GM18498 (cell line): ENCODE data around the gene PICK1.

Experiments
- ATAC-seq: cut with Tn5 transposase; IDR thresholded peaks from one replicate; pipeline ENCODE4 v1.9.1; 2021; ENCODE audit warnings: mild to moderate bottlenecking, moderate library complexity; ENCODE audit not compliant: unreplicated experiment

The PICK1 gene

GRCh38 chr22:38086001-38086845, 29.0 kb downstream of the PICK1 start:
- no peak for ATAC-seq

- no peak for ATAC-seq
These were observed 29.7 kb downstream of the PICK1 start for GRCh38 chr22:38086942-38087341.

DNA sequence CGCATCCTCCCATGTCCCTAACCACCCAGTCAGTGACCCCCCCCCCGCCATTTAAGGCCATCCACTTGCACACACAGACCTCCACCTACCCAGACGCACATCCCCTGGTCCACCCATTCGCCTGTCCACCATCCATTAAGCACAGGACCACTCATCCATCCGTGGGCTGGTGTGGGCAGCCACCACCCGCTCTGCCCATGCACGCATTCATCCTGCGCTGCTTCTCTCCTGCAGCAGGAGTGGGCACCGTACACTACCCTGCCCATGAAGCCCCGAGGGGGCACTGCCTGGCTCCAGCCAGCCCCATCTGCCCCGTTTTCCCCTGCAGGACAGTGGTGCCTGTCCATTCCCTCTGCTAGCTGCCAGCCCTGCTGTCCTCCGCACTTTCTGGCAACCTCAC, 30.7 kb downstream of the PICK1 start:
- no peak for ATAC-seq

DNA sequence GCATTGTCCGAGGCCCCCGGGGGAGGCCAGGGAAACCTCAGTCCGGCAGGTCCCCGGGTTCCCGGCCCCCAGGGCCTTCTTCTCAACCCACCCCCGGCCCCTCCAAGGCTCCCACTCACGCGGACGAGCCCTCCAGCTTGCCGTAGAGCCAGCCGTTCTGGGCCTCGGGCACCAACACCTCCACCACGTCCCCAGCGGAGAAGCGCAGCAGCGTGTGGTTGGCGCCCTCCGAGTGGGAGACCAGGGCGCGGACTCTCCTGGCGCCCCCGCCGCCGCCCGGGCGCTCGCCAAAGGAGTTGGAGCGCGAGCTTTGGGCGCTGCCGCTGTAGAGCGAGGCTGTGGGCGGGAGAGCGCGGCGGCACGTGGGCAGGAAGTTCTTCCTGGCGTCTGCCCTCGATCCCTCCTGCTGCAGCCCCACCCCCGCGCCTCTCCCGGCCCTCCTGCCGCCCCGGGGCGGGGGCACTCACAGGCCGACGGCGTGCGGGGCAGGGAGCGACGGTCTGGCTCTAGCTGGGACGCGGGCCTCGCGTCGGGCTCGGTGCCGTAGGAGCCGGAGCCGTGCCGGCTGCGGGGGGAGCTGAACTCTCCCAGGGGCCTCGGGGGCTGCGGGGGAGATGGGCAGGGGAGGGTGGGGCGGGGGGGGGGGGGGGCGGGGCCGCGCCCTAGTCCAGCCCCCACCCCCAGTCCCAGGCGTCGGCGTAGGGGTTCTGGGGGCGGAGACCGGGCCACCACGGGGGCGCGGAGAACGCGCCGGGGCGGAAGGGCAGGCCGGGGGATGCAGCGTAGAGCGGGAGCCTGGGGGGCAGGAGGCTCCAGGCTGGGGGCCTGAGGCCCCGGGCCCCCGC, 31.6 kb downstream of the PICK1 start:
- no peak for ATAC-seq

- no peak for ATAC-seq
These were observed 32.3 kb downstream of the PICK1 start for GRCh38 chr22:38089474-38089851.

- no peak for ATAC-seq
These were observed 39.9 kb downstream of the PICK1 start for GRCh38 chr22:38097058-38097457.

GRCh38 chr22:38097557-38098409, 40.6 kb downstream of the PICK1 start:
- ATAC-seq: no peak

GRCh38 chr22:38098410-38099249, 41.4 kb downstream of the PICK1 start:
- ATAC-seq: no peak

DNA sequence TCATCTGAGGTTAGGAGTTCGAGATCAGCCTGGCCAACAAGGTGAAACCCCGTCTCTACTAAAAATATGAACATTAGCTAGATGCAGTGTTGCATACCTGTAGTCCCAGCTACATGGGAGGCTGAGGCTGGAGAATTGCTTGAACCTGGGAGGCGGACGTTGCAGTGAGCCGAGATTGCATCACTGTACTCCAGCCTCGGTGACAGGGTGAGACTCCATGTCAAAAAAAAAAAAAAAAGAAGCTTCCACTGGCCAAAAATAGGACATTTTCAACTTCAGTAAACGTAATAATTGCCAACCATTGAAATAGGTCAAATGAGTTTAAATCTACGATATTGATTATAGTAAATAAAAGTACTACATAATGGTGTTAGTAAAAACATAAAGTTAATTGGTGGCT, 46.4 kb downstream of the PICK1 start:
- ATAC-seq: no peak

DNA sequence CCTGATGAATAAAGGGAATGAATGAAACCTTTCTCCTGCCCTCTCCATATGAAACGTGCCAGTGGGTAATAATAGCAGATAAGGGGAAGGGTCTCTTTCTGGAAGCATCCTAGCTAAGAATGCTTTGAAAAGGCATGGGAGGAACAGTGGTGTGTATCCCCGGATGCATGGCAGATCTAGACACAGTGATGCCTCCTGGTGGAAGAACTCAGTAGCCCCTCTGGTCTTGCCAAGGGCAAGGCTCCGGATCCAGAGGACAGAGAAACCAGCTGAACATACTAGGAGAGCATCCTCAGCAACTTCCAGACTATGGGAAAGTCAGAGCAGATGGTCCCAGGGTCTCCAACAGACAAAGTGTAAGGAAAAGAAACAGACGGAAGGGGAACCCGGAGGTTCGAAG, 46.9 kb downstream of the PICK1 start:
- no peak for ATAC-seq

DNA sequence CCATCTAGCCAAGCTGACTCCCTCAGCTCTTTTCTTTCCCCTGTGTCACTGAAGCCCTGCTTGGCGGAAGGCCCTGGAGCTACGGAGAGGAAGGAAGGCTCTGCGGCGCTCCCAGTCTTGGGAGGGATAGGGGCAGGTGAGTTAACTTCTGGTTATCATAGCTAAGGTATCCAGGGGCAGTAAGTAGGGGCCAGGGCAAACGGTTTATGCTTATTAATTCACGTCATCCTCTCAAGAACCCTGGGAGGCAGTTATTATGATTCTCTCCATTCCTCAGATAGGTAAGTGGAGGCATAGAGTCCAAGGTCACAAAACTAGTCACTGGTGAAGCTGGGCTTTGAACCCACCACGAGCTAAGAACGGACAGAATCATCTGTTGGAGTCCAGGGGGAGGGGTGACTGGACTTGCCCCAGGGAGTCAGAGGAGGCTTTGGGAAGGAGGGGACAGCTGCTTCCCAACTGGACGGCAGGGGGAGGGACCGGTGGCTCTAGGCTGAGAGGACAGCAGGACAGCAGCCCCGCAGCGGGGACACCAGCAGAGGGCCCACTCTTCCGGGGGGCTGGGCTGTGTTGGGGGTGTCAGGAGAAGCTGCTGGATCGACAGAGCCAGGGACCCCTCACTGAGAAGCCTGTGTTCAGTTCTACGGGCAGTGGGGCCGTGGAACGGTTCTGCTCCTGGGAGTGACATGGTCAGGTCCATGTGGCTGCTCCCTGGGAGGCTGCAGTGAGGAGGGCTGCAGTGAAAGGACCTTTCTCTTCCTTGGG, 49.8 kb downstream of the PICK1 start:
- ATAC-seq: no peak

DNA sequence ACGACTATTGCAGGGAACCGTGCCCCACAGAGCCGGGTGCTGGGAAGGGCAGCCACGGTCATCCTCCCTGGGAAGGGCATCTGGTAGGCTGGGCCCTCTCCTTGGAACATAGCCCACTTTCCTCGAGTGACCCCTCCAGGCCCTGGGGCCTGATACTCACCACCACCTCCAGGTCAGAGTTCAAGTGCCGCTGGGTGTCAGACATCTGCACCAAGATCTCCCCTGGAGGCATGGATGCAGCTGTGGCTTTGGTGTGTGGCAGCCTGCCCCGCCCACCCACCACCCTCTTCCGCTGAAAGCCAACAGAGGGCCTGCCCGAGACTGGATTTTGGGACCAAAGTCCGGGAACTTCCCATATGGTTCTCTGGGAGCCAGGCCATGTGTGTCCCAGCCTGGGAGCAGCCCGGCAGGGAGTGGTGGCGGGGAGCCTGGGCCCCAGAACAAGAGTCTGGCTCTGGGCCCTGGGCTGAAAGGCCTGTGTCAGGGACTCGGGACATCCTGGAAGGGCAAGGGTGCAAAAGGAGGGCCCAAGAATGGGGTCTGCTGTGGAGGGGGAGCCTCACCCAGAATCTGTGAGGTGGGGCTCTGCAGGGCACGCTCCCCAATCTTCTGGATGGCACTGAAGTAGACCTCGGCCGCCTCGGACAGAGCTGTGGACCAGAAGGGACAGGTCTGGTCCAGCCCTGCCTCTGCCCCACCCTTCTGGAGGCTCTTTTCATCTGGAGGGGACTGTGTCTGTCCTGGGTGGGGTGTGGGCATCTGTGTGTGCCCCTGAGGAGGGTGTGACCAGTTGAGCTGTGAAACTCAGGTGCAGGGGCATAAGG, 50.7 kb downstream of the PICK1 start:
- no peak for ATAC-seq

- ATAC-seq: no peak
These were observed 51.5 kb downstream of the PICK1 start for GRCh38 chr22:38108561-38109319.

DNA sequence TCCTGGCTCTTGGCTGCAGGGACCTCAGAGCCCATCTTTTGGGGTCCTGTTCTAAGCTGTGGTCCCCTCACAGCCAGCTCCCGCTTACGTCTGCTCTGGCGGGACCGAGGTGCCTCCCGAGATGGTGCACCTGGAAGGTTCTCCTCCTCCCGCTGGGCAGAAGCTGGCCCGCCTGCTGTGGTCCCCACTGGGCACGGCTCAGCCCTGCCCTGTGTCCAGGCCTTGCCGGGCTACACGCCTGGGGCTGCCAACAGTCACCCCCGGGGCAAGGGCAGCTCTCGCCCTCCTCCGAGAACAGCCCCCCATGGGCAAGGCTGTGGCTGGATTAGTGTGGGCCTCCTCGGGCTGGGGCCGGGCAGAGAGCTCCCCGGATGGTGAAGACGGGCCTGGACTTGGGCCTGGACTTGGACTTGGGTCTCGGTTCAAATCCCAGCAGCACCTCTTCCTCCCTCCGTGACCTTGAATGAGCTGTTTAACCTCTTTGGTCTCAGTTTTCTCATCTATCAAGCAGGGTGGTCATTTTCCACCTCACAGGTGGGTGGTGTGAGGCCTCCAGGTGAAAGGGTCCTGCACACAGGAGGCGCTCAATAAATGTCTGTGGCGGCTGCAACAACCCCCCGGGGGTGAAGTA, 52.3 kb downstream of the PICK1 start:
- ATAC-seq: no peak

- ATAC-seq: no peak
These were observed 53.0 kb downstream of the PICK1 start, which contains the start of gene BAIAP2L2 for GRCh38 chr22:38110008-38110862. Gene BAIAP2L2 (minus strand): TSS chr22:38110684. CDS start chr22:38110525, 159 bp downstream.
